Activated effector memory CD4-positive, alpha-beta T cell treated with Interleukin-2 at 50 U/mL for 16 hours (primary cell): ENCODE measurements around the gene HHEX.

Experiments
- DNase-seq: peaks from one replicate; pipeline ENCODE4 v3.0.0-alpha.2; 2020

The HHEX gene

GRCh38 chr10:92695679-92696605 lies 6.2 kb downstream of the HHEX start:
- no peak for DNase-seq

DNA sequence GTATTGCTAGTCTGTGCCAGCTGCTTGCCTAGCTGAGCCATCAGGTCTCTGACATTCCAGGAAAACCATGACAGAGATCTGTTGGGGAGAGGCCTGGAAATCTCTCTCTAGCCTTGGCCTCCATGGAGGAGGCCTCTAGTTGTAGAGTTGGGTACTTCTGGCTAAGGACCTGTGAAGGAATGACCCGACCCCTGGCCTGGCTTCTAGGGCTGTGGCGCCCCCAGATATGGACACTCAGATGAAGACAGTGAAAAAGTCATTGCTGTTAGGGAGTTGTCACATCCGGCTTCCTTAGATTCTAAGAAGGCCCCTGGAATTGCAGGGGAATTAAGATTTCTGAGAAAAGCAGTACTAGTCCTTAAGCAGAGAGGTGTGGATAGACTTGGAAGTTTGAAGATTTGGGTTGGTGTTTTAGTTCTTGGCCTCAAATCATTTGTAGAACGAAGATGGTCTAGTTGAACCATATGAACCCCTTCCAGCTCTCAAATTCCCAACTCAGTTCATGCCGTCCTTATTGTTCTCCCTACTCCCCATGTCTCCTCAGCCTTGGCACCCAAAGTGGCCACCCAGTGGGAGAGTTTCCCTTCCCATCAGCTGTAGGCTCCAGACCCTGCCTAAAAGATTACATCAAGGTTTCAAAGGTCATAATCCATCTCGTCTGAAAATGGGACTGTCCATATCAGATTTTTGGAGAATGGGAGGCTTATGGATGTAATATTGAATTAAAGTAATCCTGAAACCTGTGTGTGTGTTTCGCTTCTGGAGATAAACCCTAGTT lies 7.0 kb downstream of the HHEX start:
- DNase-seq: no peak

DNA sequence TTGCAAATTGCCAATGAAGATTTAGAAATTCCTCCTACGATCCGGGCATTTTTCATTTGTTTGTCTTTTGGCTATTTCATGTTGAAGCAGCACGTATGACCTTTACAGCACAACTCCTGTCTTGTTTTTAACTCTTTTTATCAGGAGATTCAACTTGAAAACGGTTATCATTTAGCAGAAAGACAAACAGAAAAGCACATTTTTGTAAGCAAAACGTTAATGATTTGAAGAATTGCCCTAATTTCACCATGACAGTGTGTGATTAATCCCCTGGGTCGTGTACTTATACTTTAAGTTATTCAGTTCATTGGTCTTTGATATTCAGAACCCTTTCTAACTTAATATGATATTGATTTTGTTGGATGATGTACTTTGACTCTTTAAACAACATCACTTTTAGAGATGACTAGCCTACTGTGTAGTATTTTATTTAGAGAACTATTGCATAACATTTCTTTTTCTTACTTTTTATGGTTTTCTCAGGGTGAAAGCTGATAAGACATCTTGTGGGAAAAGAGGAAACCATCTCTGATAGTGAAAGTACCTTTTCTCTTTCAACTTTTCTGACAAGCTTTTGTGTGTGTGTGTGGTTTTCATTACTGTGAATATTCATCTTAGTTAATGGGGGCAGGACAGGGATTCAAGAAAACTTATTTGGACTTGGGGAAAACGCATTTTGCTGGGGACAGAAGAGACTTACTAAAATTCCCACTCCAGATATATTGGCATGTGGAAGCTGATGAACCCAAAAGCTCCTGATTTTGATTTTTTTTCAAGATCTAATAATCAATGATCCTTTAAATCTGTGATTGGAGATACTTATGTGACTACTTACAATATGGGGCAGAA lies 8.1 kb downstream of the HHEX start:
- no peak for DNase-seq

DNA sequence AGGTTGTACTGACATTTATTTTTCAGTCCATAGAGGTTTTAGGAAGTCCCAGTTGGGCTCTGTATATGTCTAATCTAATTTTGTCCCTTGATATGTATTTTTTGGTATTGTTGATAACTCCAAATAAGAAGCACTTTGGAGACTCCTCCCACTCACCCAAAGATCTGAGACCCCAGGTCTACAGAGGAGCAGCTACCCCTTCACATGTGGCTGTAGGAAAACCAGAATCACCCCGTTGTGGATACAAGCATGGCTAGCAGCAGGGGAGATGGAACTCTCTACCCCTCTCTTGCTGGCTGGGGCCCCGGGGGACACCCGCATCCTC lies 9.4 kb downstream of the HHEX start:
- no peak for DNase-seq

DNA sequence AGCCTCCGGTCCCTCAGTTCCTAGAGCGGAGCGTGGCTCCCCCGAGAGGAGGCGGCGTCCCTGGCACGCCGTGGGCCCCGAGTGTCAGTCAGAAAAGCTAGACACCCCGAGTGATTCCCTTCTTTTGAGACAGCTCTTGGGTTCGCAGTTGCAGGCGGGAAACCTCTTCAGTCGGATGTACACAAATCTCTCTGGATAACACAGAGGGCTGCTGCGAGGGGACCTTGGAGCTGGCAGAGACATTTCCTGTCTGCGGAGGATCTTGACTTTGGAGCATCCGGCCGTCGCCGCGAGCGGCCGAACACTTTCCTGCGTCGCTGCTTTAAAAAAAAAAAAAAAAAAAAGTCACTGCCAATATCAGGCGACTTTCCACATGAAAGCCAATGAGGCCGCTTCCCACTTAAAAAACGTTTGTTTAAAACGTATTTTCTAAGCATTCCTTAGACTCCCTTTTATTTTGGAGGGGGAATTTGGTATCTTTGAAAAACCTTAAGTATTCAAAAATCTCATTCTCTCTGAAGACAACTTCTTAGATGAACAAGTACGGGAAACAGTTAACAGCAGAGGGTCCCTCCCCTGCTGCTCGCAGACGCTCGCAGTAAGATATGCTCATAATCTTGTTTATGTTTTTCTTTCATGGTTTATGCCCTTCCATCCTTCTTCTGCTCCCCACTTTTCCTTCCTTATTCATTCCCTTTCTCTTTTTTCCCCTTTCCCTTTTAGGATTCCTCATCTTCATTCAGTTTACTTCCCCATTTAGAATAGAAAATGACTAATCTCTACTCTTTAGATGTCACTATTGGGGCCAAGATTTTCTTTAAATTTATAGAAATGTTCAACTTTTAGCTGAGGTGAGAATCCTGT lies 10.0 kb downstream of the HHEX start:
- peak; percentile 7 for DNase-seq

DNA sequence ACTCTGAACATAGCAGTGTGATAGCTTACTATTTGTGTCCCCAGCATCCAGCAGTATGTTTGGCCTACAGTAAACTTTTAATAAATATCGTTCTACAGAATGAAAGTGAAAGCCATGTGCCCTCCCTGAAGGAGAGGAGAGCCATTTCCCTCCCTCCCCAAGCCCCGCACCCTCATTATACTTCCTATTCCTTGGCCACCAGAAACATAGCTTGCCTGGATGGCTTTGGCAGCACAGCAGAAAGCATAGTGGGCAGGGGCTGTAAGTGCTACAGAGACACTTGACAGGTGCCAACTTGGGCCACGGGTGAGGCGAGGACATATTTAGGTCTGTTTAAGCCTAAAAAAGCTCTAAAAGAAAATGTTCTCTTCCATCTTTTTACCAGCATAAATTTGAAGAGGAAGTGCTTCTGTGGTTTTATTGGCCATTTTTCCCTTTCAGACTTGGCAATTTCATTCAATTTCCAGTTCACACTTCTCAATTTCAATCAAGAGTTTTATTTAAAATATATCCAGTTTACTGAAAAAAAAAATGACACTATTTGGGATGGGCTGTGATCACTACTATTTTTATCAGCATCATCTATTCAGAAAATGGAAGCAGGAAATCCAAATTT lies 12.7 kb downstream of the HHEX start:
- no peak for DNase-seq

GRCh38 chr10:92712016-92712889 lies 22.5 kb downstream of the HHEX start:
- no peak for DNase-seq

- no peak for DNase-seq
Observed at GRCh38 chr10:92714152-92714845, 24.5 kb downstream of the HHEX start.

- DNase-seq: no peak
Observed at GRCh38 chr10:92714872-92715271, 25.1 kb downstream of the HHEX start.

DNA sequence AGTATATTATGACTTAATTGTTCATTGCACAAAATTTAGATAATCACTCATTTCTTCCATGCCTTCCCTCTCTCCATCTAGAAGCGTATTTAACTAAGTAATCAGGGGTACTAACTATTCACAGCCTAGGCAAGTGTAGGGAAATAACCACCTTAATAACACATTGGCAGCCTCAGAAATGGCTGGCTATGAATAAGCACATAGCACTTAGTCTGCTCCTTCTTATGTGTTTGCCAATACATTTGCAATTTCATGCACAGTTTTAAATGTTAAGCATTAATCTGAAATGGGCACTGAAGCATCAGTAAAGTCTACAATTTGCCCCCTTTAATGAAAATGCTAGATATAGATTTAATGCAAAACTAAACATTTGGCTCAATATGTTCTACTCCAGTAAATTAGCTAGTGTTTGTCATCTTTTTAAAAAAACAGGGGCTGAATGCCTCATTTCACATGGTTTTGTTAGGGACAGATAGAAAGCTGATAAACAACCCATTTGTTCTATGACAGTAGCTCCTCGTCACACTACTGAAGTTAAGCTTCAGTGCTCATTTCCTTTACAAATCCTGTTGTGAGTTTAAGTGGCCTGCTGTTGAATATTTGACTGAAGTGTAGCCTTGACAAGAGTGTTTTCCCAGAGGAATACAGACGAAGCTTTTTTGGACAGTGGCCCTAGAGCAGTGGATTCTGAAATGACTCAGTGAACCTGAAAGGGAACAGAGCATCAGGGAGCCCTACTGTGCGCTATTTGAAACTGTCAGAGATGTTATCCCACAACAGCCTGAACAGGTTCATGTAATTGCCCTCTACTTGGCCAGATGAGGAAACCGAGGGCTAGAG lies 30.5 kb downstream of the HHEX start:
- DNase-seq: no peak

GRCh38 chr10:92720831-92721165 lies 31.0 kb downstream of the HHEX start:
- DNase-seq: no peak

DNA sequence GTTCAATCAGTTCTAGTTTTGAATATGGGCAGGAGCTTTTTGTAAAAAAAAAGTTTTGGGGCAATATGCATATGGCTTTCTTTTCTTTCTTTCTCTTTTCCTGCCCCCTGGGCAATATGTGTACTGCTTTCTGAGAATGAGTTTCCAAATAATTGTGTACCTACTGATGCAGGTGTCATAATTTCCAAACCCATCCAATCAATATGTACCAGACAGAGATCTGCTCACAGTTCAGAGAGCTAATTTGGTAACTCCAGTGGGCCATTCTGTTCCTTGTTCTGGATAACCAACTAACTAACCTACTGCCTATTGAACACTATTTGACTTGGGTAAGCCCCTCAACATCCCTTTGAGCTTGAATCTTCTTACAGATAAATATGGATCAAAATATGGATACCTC lies 32.6 kb downstream of the HHEX start:
- no peak for DNase-seq

GRCh38 chr10:92727141-92727540 lies 37.4 kb downstream of the HHEX start:
- no peak for DNase-seq

GRCh38 chr10:92727550-92727949 lies 37.8 kb downstream of the HHEX start:
- no peak for DNase-seq

DNA sequence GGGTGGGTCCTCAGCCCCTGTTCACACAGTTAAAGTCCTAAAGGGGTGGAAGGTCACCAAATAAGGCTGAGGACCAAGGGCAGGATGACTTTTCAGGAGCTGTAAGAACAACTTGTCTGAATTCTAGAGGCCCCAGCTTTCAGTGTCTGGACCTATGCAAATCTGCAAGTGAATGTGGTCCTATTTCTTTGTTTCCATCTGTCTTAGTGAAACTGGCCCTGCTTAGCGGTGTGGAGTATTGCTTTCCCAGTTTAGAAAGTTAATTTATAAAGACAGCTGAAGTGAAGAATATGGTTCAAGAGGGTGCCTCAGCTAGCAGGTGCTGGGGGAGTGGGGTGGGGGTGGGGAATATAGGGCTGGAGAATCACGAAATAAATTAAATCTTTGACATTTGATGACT lies 40.1 kb downstream of the HHEX start:
- DNase-seq: no peak

DNA sequence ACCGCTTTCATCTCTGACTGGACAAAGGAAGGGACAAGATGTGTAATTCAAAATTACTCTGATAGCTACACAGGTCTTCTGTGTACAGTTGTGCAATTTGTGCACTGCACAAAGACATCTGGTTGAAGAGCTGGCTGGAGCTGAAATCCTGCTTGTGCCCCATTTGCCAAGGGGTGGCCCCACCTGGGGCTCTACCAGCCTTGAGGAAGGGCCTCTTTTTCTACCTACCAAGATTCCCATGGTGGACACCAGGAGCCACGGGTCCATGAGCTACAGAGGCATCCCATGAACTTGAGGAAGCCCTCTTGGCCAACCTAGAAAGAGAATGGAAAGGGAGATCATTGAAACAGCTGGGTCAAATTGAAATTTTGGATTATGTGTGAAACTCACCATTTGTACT lies 43.2 kb downstream of the HHEX start:
- DNase-seq: no peak

- DNase-seq: no peak
Observed at GRCh38 chr10:92734301-92734700, 44.5 kb downstream of the HHEX start.

DNA sequence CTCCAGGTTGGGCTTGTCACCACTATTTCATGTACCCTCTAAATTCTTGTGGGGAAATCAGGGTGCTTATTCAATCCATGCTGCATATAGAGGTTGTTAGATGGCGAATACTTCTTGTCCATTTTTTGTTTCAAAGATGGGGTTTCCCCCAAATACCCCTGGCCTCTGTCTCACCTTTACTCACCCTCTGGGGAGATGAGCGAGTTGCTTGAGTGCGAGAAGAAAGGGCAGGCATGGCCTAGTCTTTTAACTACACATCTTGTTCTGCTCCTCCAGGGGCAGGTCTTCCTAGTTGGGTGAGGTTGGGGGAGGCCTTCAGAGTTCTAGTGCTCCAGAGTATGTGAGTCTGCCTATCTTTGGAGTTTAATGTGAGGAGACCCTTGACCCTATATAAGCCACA lies 46.2 kb downstream of the HHEX start:
- DNase-seq: no peak

GRCh38 chr10:92737484-92737883 lies 47.7 kb downstream of the HHEX start:
- DNase-seq: no peak
